GM23338 (cell line): ENCODE measurements around the gene ZNF185.

Source experiments
- EZH2 ChIP-seq: fragments of 200-600 bp; sonication (generic); IDR thresholded peaks from one replicate; pipeline ENCODE4 v1.8.0; 2017; ENCODE audit warnings: antibody characterized with exemption, mild to moderate bottlenecking, low read depth; ENCODE audit not compliant: unreplicated experiment
- EZH2phosphoT487 ChIP-seq: fragments of 200-600 bp; sonication (generic); IDR thresholded peaks from one replicate; pipeline ENCODE4 v1.8.1; 2018; ENCODE audit warnings: antibody characterized with exemption; ENCODE audit not compliant: unreplicated experiment
- JUNB ChIP-seq: IDR thresholded peaks from one replicate; pipeline ENCODE4 v1.6.1; 2016; ENCODE audit warnings: antibody characterized with exemption; ENCODE audit not compliant: unreplicated experiment
- POLR2AphosphoS5 ChIP-seq: IDR thresholded peaks from 2 replicates; pipeline ENCODE4 v1.6.1; 2016; ENCODE audit warnings: antibody characterized with exemption, low read depth
- REST ChIP-seq: IDR thresholded peaks from one replicate; pipeline ENCODE4 v1.6.1; 2018; ENCODE audit warnings: antibody characterized with exemption; ENCODE audit not compliant: unreplicated experiment
- TF ChIP-seq, protein P1 (sequence below), 2 experiments: fragments of 200-600 bp in 1 of 2; sonication (generic) in 1 of 2; conservative IDR thresholded peaks; 2 replicates each; pipeline versions ENCODE4 v1.5.1 to v1.6.1; 2016 to 2017; ENCODE audit warnings: antibody characterized with exemption in 2 of 2, low read depth in 2 of 2, mild to moderate bottlenecking in 2 of 2, moderate library complexity in 1 of 2

DNA sequence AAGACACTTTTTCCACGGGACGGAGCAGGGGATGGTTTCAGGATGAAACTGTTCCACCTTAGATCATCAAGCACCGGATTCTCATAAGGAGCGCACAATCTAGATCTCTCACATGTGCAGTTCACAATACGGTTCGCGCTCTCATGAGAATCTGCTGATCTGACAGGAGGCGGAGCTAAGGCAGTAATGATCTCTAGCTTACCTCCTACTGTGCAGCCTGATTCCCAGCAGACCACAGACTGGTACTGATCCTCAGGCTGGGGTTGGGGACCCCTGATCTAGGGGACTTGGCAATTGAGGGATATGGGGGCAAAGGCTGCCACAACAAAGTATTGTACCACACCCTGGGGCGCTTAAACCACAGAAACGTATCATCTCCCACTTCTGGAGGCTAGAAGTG is 25.7 kb downstream of the ZNF185 start:
- TF ChIP-seq EZH2 (no peak), REST (no peak), POLR2AphosphoS5 (no peak), EZH2phosphoT487 (no peak), JUNB (no peak)
- TF ChIP-seq, protein P1, sequence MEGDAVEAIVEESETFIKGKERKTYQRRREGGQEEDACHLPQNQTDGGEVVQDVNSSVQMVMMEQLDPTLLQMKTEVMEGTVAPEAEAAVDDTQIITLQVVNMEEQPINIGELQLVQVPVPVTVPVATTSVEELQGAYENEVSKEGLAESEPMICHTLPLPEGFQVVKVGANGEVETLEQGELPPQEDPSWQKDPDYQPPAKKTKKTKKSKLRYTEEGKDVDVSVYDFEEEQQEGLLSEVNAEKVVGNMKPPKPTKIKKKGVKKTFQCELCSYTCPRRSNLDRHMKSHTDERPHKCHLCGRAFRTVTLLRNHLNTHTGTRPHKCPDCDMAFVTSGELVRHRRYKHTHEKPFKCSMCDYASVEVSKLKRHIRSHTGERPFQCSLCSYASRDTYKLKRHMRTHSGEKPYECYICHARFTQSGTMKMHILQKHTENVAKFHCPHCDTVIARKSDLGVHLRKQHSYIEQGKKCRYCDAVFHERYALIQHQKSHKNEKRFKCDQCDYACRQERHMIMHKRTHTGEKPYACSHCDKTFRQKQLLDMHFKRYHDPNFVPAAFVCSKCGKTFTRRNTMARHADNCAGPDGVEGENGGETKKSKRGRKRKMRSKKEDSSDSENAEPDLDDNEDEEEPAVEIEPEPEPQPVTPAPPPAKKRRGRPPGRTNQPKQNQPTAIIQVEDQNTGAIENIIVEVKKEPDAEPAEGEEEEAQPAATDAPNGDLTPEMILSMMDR (conservative IDR thresholded peaks at IDR 0.05; ENCODE audit: low read depth in 2 of 2): no peak
